HuH-7.5 (cell line): Measurements from ENCODE around the gene RASSF10.

Source experiments
- DNase-seq: peaks from one replicate; pipeline ENCODE4 v3.0.0; 2011; ENCODE audit warnings: low spot score

Gene RASSF10

GRCh38 chr11:13061294-13061990 lies 52.3 kb downstream of the RASSF10 start:
- DNase-seq, result no peak
